Measurements from ENCODE around the gene OR10H3.

- TF ChIP-seq CTCF (IDR thresholded peaks at IDR 0.05) (no peak), POLR2A (IDR thresholded peaks at IDR 0.05) (no peak)
These were observed 3.9 kb upstream of the OR10H3 start for GRCh38 chr19:15733895-15734294.
